ENCODE data around the gene SUCLA2. TPM values are rescaled to one million over a fixed set of nuclear protein-coding genes. Genes with fewer than 3 reads are reported as not detected.

SUCLA2 gene
- total and polyA plus RNA-seq, 2 of the 8 experiments (the other 6 are each of a cell fraction or from before 2014, with no cell fraction given) = 23.5 to 78.8 TPM

- WGBS, 2 experiments (ENCODE audit: extremely low coverage in 1 of 2, insufficient coverage in 1 of 2, insufficient read length in 1 of 2, insufficient replicate concordance in 2 of 2, low coverage in 1 of 2, low lambda C conversion rate in 2 of 2, missing lambda C conversion rate in 1 of 2) = 94% methylated on average over 1 of the region's 1 CpG; no CpG with 5 or more reads in 1 of the 2 experiments
- Histone ChIP-seq H3K18ac (ENCODE audit: extremely low read depth, low read length) (no peak overlapping the region), H2BK15ac (ENCODE audit: low read length) (no peak overlapping the region), H3K56ac (replicated peaks; ENCODE audit: insufficient read length, low read depth, low read length) (no peak overlapping the region), H4K91ac (replicated peaks; ENCODE audit: insufficient read length, low read length) (no peak overlapping the region), H4K5ac (ENCODE audit: insufficient read length, low read depth, low read length) (no peak overlapping the region), H4K8ac (ENCODE audit: extremely low read depth, insufficient read depth, low read length) (no peak overlapping the region), H3K9me3 (ENCODE audit: insufficient read depth in 2 of 2, low read depth in 1 of 2, low read length in 1 of 2) (no peaks in the 10 kb centered on the region), H4K20me1 (replicated peaks in 1 of 2; ENCODE audit: control insufficient read depth in 1 of 2, insufficient read depth in 2 of 2, low read length in 2 of 2) (no peaks in the 10 kb centered on the region), H3K4me3 (ENCODE audit: extremely low read depth in 1 of 4, insufficient read depth in 2 of 4, low read depth in 3 of 4, low read length in 4 of 4) (no peak overlapping the region), H2BK120ac (replicated peaks; ENCODE audit: low read depth, low read length) (no peak overlapping the region), H3K79me1 (ENCODE audit: low read depth, low read length) (no peaks in the 10 kb centered on the region), H3K27ac (ENCODE audit: low read depth, low read length) (no peak overlapping the region), H3K23ac (ENCODE audit: insufficient read length) (no peak overlapping the region), H2BK5ac (ENCODE audit: low read depth, low read length) (no peak overlapping the region), H3K79me2 (ENCODE audit: control insufficient read depth in 1 of 2, insufficient read depth in 2 of 2, low read length in 2 of 2) (no peaks in the 10 kb centered on the region), H3K27me3 (replicated peaks in 1 of 4; ENCODE audit: control insufficient read depth in 3 of 4, extremely low read depth in 1 of 4, insufficient read depth in 3 of 4, low read length in 3 of 4) (no peaks in the 10 kb centered on the region), H3K4ac (replicated peaks; ENCODE audit: insufficient read length, low read depth, low read length) (no peak overlapping the region), H2BK20ac (ENCODE audit: low read length) (no peak overlapping the region), H2AK5ac (ENCODE audit: low read depth, low read length) (no peak overlapping the region), H3K23me2 (ENCODE audit: low read depth, low read length) (no peaks in the 10 kb centered on the region), H2AFZ (ENCODE audit: low read length) (no peak overlapping the region), H3K4me1 (replicated peaks in 1 of 4; ENCODE audit: control insufficient read depth in 3 of 4, insufficient read depth in 4 of 4, low read length in 3 of 4) (peaks cover 0 to 2% (median 1%) of the 10 kb centered on the region in 4 experiments; a peak in 2 of 7 replicates), H3K36me3 (ENCODE audit: control insufficient read depth in 2 of 4, insufficient read depth in 4 of 4, low read length in 3 of 4) (0 out of 8 replicates have a peak, but pooled peaks cover 0 to 2% (median 0%) of the 10 kb centered on the region in 4 experiments), H2BK12ac (ENCODE audit: low read depth, low read length) (no peak overlapping the region), H3K14ac (ENCODE audit: insufficient read length) (no peak overlapping the region), H3K9ac (replicated peaks in 1 of 4; ENCODE audit: extremely low read depth in 1 of 4, low read depth in 3 of 4, low read length in 3 of 4) (no peak overlapping the region), H3K4me2 (ENCODE audit: insufficient read depth in 1 of 2, low read depth in 2 of 2, low read length in 2 of 2) (no peak overlapping the region)
- DNase-seq (ENCODE audit: low read depth in 1 of 2, low spot score in 2 of 2) (no peak), FAIRE-seq (no peak)
- POLR2A ChIA-PET (ENCODE audit: partially characterized antibody) = interaction anchor here (1.0 to 3.8 kb wide), 3 partner anchors 11 to 25 kb away, joined by 3 to 16 read pairs (median 11); partner anchors contain the start of genes NUDT15 and SUCLA2
- CTCF ChIA-PET (ENCODE audit: partially characterized antibody) = interaction anchor here (0.9 to 1.5 kb wide), 3 partner anchors 11 to 77 kb away, joined by 3 to 6 read pairs (median 3); partner anchors contain the start of gene NUDT15
- TF ChIP-seq FOSL1 (IDR thresholded peaks at IDR 0.05; ENCODE audit: insufficient read depth, low read depth, low read length) (no peak), ATF2 (IDR thresholded peaks at IDR 0.05; ENCODE audit: low read length) (no peak), POLR2A (IDR thresholded peaks at IDR 0.05; ENCODE audit: control extremely low read depth in 1 of 2, low read depth in 2 of 2, low read length in 2 of 2) (no peak), GTF2F1 (IDR thresholded peaks at IDR 0.05; ENCODE audit: borderline replicate concordance, low read depth, low read length) (no peak), RBBP5 (IDR thresholded peaks at IDR 0.05; ENCODE audit: borderline replicate concordance, low read depth, low read length) (no peak), SP1 (IDR thresholded peaks at IDR 0.05; ENCODE audit: low read depth, low read length) (no peak), MAFK (IDR thresholded peaks at IDR 0.05; ENCODE audit: low read depth, low read length) (no peak)
- TF ChIP-seq, protein P1, sequence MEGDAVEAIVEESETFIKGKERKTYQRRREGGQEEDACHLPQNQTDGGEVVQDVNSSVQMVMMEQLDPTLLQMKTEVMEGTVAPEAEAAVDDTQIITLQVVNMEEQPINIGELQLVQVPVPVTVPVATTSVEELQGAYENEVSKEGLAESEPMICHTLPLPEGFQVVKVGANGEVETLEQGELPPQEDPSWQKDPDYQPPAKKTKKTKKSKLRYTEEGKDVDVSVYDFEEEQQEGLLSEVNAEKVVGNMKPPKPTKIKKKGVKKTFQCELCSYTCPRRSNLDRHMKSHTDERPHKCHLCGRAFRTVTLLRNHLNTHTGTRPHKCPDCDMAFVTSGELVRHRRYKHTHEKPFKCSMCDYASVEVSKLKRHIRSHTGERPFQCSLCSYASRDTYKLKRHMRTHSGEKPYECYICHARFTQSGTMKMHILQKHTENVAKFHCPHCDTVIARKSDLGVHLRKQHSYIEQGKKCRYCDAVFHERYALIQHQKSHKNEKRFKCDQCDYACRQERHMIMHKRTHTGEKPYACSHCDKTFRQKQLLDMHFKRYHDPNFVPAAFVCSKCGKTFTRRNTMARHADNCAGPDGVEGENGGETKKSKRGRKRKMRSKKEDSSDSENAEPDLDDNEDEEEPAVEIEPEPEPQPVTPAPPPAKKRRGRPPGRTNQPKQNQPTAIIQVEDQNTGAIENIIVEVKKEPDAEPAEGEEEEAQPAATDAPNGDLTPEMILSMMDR (IDR thresholded peaks at IDR 0.05; ENCODE audit: control extremely low read depth in 1 of 3, insufficient read depth in 1 of 3, low read depth in 1 of 3, low read length in 3 of 3) = no peak
These were observed 11.6 kb upstream of the SUCLA2 start for GRCh38 chr13:48012668-48013067.
